GM19455 (cell line): ENCODE results near the gene JUNB.

ENCODE experiments used
- ATAC-seq: cut with Tn5 transposase; IDR thresholded peaks from one replicate; pipeline ENCODE4 v1.9.1; 2021; ENCODE audit not compliant: unreplicated experiment

JUNB gene

DNA sequence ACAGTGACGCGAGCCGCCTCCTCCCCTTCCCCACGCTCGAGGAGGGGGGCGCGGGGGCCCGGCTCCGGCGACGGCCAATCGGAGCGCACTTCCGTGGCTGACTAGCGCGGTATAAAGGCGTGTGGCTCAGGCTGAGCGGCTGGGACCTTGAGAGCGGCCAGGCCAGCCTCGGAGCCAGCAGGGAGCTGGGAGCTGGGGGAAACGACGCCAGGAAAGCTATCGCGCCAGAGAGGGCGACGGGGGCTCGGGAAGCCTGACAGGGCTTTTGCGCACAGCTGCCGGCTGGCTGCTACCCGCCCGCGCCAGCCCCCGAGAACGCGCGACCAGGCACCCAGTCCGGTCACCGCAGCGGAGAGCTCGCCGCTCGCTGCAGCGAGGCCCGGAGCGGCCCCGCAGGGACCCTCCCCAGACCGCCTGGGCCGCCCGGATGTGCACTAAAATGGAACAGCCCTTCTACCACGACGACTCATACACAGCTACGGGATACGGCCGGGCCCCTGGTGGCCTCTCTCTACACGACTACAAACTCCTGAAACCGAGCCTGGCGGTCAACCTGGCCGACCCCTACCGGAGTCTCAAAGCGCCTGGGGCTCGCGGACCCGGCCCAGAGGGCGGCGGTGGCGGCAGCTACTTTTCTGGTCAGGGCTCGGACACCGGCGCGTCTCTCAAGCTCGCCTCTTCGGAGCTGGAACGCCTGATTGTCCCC lies at the start of gene JUNB:
JUNB (plus strand) TSS at position 142 of the 706 bp plus-strand sequence; CDS start at position 428, 286 bp downstream.
- peak; percentile 29 for ATAC-seq

GRCh38 chr19:12745166-12745897 lies 46.0 kb upstream of the JUNB start:
- no peak for ATAC-seq

GRCh38 chr19:12748489-12748888 lies 42.8 kb upstream of the JUNB start:
- no peak for ATAC-seq

DNA sequence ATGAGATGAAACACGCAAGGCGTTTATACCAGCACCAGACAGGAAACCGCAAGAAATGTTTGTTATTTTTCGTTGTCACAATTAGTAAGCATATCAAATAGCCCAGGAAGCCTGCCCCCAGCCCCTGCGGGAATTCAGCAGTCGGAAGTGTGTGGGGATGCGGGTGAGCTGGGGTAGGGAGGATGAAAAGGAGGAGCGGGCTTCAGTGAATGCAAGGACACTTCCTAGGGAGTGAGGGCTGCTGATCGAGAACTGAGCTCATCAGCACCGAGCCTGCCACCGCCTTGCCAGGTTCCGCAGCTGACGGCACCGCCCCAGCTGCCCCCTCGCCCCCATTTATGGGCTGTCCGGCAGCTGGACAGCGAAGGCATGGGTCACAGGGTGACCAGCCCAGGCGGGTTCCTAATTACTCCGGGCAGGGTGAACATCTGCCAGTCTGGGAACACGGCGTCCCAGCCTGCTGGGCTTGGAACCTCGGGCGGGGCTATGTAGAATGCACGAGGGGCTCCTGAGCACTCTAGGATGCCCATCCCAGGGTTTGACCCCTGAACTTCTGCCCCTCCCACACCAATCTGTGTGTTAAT lies 41.3 kb upstream of the JUNB start:
- no peak for ATAC-seq

GRCh38 chr19:12750851-12751250 lies 40.4 kb upstream of the JUNB start:
- no peak for ATAC-seq

DNA sequence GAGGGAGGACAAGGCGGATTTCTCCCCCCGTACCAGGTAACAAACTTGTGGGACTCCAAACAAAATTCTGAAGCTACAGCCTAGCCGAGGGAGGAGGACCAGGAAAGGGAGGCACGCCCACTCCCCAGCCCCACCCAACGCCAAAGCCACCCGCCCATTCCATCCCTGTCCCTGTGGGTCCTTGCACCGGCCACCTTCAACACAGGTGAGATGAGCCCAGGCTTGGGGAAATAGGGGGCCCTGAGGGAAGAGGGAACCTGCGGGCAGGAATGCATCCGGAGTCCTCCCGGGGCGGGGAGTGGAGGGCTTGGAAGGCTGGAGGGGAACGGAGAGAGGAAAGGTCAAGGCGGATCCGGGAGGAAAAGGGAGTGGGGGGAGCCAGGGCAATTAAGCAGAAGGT lies 39.7 kb upstream of the JUNB start, which contains the start of gene BEST2:
BEST2 (plus strand) TSS at position 157 of the 400 bp plus-strand sequence. CDS start 802 bp downstream, outside the sequence.
- no peak for ATAC-seq

DNA sequence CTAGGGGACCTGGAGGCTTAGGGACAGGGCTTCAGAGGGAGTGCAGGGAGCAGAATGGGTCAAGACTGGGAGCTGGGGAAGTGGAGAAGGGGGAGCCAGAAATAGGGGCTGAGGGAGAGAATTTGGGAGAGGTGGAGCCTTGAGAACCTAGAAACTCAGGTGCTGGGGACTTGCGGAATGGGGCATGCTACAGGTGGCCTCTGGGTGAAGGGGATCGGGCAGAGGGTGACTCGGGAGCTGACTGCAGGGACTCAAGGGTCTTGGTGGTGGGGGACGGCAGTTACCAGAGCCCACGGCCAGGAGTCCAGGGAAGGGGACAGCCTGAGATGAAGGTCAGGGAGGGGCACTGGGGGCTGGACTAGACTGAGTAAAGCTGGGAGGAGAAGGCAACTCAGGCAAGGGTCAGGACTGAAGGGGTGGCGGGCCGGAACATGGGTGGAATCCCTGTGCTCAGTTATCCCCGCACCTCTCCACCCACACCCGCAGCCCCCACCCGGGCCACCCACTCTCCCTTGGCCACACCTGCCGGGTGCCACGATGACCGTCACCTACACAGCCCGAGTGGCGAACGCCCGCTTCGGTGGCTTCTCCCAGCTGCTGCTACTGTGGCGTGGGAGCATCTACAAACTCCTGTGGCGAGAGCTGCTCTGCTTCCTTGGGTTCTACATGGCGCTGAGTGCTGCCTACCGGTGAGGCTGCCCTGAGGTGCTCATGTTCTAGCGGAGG lies 39.1 kb upstream of the JUNB start:
- ATAC-seq = no peak

DNA sequence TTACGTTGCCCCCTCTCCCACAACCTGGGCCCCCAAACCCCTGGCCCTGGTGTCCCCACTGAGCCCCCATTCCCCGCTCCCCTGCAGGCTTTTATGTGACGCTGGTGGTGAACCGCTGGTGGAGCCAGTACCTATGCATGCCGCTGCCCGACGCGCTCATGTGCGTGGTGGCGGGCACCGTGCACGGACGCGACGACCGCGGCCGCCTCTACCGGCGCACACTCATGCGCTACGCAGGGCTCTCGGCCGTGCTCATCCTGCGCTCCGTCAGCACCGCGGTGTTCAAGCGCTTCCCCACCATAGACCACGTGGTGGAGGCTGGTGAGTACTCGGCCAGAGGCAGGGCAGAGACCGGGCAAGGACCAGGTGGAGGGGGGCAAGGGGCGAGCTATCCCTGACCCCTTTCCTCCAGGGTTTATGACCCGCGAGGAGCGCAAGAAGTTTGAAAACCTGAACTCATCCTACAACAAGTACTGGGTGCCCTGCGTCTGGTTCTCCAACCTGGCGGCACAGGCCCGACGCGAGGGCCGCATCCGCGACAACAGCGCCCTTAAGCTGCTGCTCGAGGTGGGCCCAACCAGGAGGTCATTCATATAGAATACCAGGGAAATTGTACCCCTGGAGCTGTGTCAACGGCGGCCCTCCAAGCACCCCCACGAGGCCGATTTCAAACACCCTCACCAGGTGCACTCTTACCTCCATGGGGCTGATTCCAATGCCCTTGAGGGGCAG lies 36.7 kb upstream of the JUNB start:
- ATAC-seq = no peak

- no peak for ATAC-seq
These were observed 35.0 kb upstream of the JUNB start for GRCh38 chr19:12756150-12756883.

GRCh38 chr19:12757544-12758274 lies 33.6 kb upstream of the JUNB start:
- ATAC-seq = no peak

GRCh38 chr19:12759686-12760085 lies 31.6 kb upstream of the JUNB start:
- ATAC-seq = no peak

- no peak for ATAC-seq
These were observed 28.2 kb upstream of the JUNB start for GRCh38 chr19:12763100-12763499.

DNA sequence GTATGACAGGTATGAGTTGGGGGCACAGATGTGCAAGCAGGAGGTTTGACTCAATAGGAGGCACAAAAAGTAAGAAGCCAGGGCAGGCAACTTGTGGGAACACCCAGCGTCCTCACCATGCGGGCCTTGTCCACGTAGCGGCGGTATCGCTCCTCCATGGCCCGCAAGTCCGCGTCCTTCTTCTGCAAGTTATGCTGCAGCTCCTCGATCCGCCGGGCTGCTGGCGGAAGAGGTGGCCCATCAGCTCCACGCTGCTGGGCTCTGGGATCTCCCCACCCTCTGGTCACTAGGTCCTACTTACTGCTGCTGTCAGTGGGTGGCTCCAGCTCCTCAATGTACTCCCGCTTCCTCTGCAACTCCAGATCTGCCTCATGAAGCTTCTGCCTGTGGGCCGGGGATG lies 26.6 kb upstream of the JUNB start:
- ATAC-seq = no peak

DNA sequence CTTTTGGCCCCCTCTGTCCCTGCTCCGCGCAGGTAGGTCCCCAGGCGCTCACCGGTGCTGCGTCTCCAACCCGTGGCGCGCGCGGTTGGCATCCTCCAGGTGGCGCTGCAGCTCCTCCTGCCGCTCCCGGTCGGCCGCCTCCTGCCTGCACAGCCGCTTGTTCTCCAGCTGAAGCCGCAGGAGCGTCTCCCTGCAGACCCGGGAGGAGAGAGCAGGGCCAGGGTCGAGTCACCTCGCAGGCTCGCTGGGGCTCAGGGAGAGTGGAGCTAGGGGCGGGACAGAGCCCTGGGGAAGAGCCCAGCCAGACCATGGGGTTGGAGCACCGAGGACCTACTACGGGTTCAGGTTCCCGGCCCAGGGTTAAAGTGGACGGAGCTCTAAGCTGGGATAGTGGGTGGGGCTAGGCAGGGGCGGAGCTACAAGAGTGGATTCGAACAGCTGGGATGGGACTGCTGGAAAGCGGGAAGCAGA lies 25.2 kb upstream of the JUNB start:
- ATAC-seq = no peak

DNA sequence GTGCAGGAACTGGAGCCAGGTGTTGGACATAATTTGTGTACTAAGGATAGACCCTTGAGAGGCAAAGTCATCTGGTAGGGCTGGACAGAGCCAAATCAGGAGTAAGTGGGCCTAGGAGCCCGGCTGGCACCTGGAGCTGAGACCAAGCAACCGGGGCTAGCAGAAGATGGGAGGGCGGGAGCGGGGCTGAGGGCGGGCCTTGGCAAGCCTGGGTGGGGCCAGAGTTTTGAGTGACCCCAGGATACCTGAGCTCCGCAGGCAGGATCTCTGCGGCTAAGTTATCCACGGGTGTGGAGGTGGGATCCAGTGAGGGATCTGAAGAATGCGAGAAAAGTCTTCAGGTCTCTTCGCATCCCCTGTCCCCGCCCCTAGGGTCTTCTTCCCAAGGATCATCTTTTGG lies 24.1 kb upstream of the JUNB start:
- no peak for ATAC-seq

GRCh38 chr19:12767666-12768065 lies 23.6 kb upstream of the JUNB start:
- ATAC-seq = no peak

- ATAC-seq = no peak
These were observed 21.6 kb upstream of the JUNB start for GRCh38 chr19:12769689-12770088.

- no peak for ATAC-seq
These were observed 20.4 kb upstream of the JUNB start for GRCh38 chr19:12770922-12771321.

GRCh38 chr19:12772323-12772722 lies 19.0 kb upstream of the JUNB start:
- no peak for ATAC-seq
